GM10248 (cell line): ENCODE results near the gene CFLAR.
"Not testable (repeated sequence)": the region's sequence is repeated elsewhere in the genome, so short reads cannot be mapped to it uniquely, and the experiment has no call there.

Source experiments
- CTCF ChIA-PET: fragments of 300-600 bp; sonication (Branson Sonifier 250); formaldehyde crosslinking; extraction: SDS; loops from one replicate; lab custom pipeline; 2021; ENCODE audit warnings: antibody characterized with exemption; lab: Yijun Ruan, JAX
- POLR2A ChIA-PET: fragments of 350-650 bp; sonication (Branson Sonifier 250); formaldehyde crosslinking; extraction: SDS; loops from one replicate; lab custom pipeline; 2020; ENCODE audit warnings: antibody characterized with exemption; lab: Yijun Ruan, JAX
- DNase-seq: peaks from one replicate; pipeline ENCODE4 v3.0.0; 2012; ENCODE audit errors: extremely low spot score
- TF ChIP-seq, protein P1 (sequence below): IDR thresholded peaks from 2 replicates; pipeline ENCODE4 v1.5.1; 2012; ENCODE audit warnings: mild to moderate bottlenecking, low read depth; ENCODE audit errors: extremely low read depth, missing control alignments, control extremely low read depth

Gene CFLAR

GRCh38 chr2:201109186-201109585 is 6.8 kb upstream of the CFLAR start:
- POLR2A ChIA-PET: no interaction called here
- CTCF ChIA-PET: no interaction called here
- TF ChIP-seq, protein P1, sequence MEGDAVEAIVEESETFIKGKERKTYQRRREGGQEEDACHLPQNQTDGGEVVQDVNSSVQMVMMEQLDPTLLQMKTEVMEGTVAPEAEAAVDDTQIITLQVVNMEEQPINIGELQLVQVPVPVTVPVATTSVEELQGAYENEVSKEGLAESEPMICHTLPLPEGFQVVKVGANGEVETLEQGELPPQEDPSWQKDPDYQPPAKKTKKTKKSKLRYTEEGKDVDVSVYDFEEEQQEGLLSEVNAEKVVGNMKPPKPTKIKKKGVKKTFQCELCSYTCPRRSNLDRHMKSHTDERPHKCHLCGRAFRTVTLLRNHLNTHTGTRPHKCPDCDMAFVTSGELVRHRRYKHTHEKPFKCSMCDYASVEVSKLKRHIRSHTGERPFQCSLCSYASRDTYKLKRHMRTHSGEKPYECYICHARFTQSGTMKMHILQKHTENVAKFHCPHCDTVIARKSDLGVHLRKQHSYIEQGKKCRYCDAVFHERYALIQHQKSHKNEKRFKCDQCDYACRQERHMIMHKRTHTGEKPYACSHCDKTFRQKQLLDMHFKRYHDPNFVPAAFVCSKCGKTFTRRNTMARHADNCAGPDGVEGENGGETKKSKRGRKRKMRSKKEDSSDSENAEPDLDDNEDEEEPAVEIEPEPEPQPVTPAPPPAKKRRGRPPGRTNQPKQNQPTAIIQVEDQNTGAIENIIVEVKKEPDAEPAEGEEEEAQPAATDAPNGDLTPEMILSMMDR: no peak
- DNase-seq: no peak

GRCh38 chr2:201110615-201111014 is 5.3 kb upstream of the CFLAR start:
- ChIA-PET POLR2A (no interaction called here), CTCF (interaction anchor here (1.3 to 1.6 kb wide), 2 partner anchors 20 to 205 kb away, joined by 3 to 4 read pairs; no protein-coding TSS in a partner anchor)
- TF ChIP-seq, protein P1: no peak
- no peak for DNase-seq

DNA sequence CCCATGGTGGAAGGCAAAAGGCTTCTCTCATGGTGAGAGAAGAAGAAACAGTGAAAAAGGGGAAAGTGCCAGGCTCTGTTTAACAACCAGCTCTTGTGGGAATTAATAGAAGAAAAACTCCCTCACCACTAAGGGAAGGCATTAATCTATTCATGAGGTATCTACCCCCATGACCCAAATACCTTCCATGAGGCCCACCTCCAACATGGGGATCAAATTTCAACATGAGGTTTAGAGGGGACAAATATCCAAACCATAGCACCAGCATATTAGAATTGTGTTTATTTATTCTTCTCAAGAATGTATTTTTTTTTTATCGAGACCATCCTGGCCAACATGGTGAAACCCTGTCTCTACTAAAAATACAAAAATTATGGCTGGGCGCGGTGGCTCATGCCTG is 4.9 kb upstream of the CFLAR start:
- ChIA-PET CTCF (interaction anchor here (1.3 to 1.6 kb wide), 3 partner anchors 21 to 210 kb away, joined by 3 to 4 read pairs (median 3); no protein-coding TSS in a partner anchor), POLR2A (no interaction called here)
- TF ChIP-seq, protein P1: no peak
- no peak for DNase-seq

DNA sequence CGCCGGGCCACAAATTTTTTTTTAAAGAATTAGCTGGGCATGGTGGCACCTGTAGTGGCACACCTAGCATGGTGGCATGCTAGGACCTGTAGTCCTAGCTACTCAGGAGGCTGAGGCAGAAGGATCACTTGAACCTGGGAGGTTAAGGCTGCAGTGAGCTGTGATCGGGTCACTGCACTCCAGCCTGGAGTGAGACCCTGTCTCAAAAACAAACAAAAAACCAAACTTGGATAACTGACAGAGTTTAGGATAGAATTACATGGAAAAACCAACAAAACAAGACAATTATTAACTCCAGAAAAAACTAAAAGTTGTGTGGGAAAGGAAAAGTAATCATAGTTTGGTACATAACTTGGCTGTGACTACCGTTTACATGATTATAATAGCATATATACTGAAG is 1.6 kb upstream of the CFLAR start:
- CTCF ChIA-PET: interaction anchor here (0.8 to 4.5 kb wide), 7 partner anchors 26 to 213 kb away, joined by 3 to 19 read pairs (median 4); no protein-coding TSS in a partner anchor
- DNase-seq: no peak
- POLR2A ChIA-PET: interaction anchor here (0.6 to 1.2 kb wide), 4 partner anchors 17 to 199 kb away, joined by 3 to 8 read pairs (median 5); no protein-coding TSS in a partner anchor
- TF ChIP-seq, protein P1: no peak

DNA sequence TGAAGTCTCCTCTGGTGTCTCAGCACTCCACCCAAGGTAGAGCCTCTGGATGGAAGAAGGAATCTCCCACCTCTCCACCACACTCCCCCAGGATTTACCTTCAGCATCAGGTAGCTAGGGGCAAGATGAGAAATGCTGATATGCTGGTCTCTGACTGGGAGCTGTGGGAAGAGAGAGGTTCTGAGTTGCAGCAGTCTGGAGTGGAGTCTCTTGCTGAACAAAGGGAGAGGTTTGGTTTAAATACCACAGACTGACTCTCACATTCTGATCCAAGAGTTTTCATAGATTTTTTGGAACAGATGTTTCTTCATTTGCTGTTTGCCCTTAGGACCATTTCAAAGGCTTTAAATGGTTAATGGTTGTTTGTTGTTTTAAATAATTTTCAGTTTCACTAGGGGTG is 1.1 kb upstream of the CFLAR start:
- no peak for DNase-seq
- POLR2A ChIA-PET: interaction anchor here (0.6 to 1.2 kb wide), 3 partner anchors 35 to 200 kb away, joined by 3 to 8 read pairs (median 5); no protein-coding TSS in a partner anchor
- TF ChIP-seq, protein P1: no peak
- CTCF ChIA-PET: interaction anchor here (0.8 to 4.5 kb wide), 11 partner anchors 12 to 214 kb away, joined by 3 to 19 read pairs (median 4); no protein-coding TSS in a partner anchor

- peak; percentile 57 for DNase-seq
- ChIA-PET POLR2A (interaction anchor here (0.5 to 1.8 kb wide), 6 partner anchors 13 to 78 kb away, joined by 3 to 7 read pairs (median 3); no protein-coding TSS in a partner anchor), CTCF (interaction anchor here (0.8 to 4.5 kb wide), 25 partner anchors 10 to 225 kb away, joined by 3 to 19 read pairs (median 5); partner anchors contain the start of gene CASP10)
- TF ChIP-seq, protein P1: no peak
Measured at GRCh38 chr2:201116959-201117734, 1.2 kb downstream of the CFLAR start.

DNA sequence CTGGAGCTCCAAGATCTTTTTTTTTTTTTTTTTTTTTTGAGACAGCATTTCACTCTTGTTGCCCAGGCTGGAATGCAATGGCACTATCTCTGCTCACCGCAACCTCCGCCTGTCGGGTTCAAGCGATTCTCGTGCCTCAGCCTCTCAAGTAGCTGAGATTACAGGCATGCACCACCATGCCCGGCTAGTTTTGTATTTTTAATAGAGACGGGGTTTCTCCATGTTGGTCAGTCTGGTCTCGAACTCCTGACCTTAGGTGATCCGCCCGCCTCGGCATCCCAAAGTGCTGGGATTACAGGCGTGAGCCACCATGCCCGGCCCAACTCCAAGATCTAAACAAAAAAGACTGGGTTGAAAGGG is 1.8 kb downstream of the CFLAR start:
- ChIA-PET POLR2A (interaction anchor here (0.5 to 1.8 kb wide), 8 partner anchors 12 to 254 kb away, joined by 3 to 7 read pairs (median 4); partner anchors contain the start of gene CLK1), CTCF (interaction anchor here (0.8 to 4.5 kb wide), 25 partner anchors 11 to 225 kb away, joined by 3 to 19 read pairs (median 6); partner anchors contain the start of gene CASP10)
- not testable (repeated sequence) for DNase-seq
